AG09309 (cell line): ENCODE measurements around the gene PPTC7.
"Not testable (repeated sequence)": the region's sequence is repeated elsewhere in the genome, so short reads cannot be mapped to it uniquely, and the experiment has no call there.

Experiments
- DNase-seq: peaks from one replicate; pipeline ENCODE4 v3.0.0-alpha.2; 2010; ENCODE audit warnings: low read depth
- H3K4me3 ChIP-seq: 2 replicates; pipeline ENCODE4 v1.5.1; 2011; ENCODE audit warnings: mild to moderate bottlenecking, low read depth, low read length, moderate library complexity; ENCODE audit not compliant: control insufficient read depth
- CTCF ChIP-seq: IDR thresholded peaks from 2 replicates; pipeline ENCODE4 v1.5.1; 2011; ENCODE audit warnings: mild to moderate bottlenecking, low read depth, low read length, inconsistent platforms; ENCODE audit not compliant: insufficient read depth, control insufficient read depth; ENCODE audit errors: missing control alignments

Gene PPTC7

GRCh38 chr12:110577864-110578693, 5.0 kb downstream of the PPTC7 start:
- TF ChIP-seq CTCF = no peak
- DNase-seq = peak; percentile 61

GRCh38 chr12:110576504-110576903, 6.6 kb downstream of the PPTC7 start:
- DNase-seq = no peak
- H3K4me3 ChIP-seq = no peak overlapping the region
- no peak for TF ChIP-seq CTCF

More at GRCh38 chr12:110577864-110578693, 5.0 kb downstream of the PPTC7 start:
- H3K4me3 ChIP-seq = peak overlapping the region; percentile 11

GRCh38 chr12:110575326-110575725, 7.8 kb downstream of the PPTC7 start:
- no peak for DNase-seq
- TF ChIP-seq CTCF = no peak
- H3K4me3 ChIP-seq = no peak overlapping the region

- H3K4me3 ChIP-seq, DNase-seq: not testable (repeated sequence)
Observed at GRCh38 chr12:110574717-110575230, 8.3 kb downstream of the PPTC7 start.

GRCh38 chr12:110574044-110574443, 9.1 kb downstream of the PPTC7 start:
- TF ChIP-seq CTCF = no peak
- DNase-seq = no peak
- H3K4me3 ChIP-seq = no peak overlapping the region

GRCh38 chr12:110570798-110571197, 12.3 kb downstream of the PPTC7 start:
- not testable (repeated sequence) for H3K4me3 ChIP-seq, DNase-seq

- H3K4me3 ChIP-seq, DNase-seq: not testable (repeated sequence)
Observed at GRCh38 chr12:110569838-110570237, 13.3 kb downstream of the PPTC7 start.

- H3K4me3 ChIP-seq = no peak overlapping the region
- DNase-seq = no peak
- no peak for TF ChIP-seq CTCF
Observed at GRCh38 chr12:110568752-110569151, 14.4 kb downstream of the PPTC7 start.
